H9 (cell line): Measurements from ENCODE around the gene LIF. TPM values are rescaled to one million over a fixed set of nuclear protein-coding genes. Genes with fewer than 3 reads are reported as not detected.

Source experiments
- DNase-seq: peaks from one replicate; pipeline ENCODE4 v3.0.0-alpha.2; 2017
- H2AFZ ChIP-seq: one replicate; pipeline ENCODE4 v1.6.1; 2013; ENCODE audit warnings: mild to moderate bottlenecking, low read length, control low read depth, moderate library complexity
- H2AK5ac ChIP-seq: 2 replicates; pipeline ENCODE4 v1.6.1; 2013; ENCODE audit warnings: low read length, control low read depth, mixed read lengths; ENCODE audit not compliant: insufficient read length
- H2BK120ac ChIP-seq: one replicate; pipeline ENCODE4 v1.6.1; 2013; ENCODE audit warnings: low read depth, mild to moderate bottlenecking, low read length, control low read depth, inconsistent platforms; ENCODE audit not compliant: poor library complexity, severe bottlenecking
- H2BK12ac ChIP-seq: 2 replicates; pipeline ENCODE4 v1.6.1; 2013; ENCODE audit warnings: low read length, control low read depth, mixed read lengths, low read depth; ENCODE audit not compliant: insufficient read length
- H2BK15ac ChIP-seq: 2 replicates; pipeline ENCODE4 v1.6.1; 2013; ENCODE audit warnings: low read depth, low read length, control low read depth
- H2BK20ac ChIP-seq: one replicate; pipeline ENCODE4 v1.6.1; 2013; ENCODE audit warnings: low read depth, mild to moderate bottlenecking, low read length, control low read depth, inconsistent platforms; ENCODE audit not compliant: poor library complexity, severe bottlenecking
- H2BK5ac ChIP-seq: 2 replicates; pipeline ENCODE4 v1.6.1; 2013; ENCODE audit warnings: low read length, control low read depth, mixed read lengths; ENCODE audit not compliant: insufficient read length
- H3K14ac ChIP-seq: 2 replicates; pipeline ENCODE4 v1.6.1; 2013; ENCODE audit warnings: low read length, control low read depth; ENCODE audit not compliant: insufficient read depth
- H3K18ac ChIP-seq: 2 replicates; pipeline ENCODE4 v1.6.1; 2013; ENCODE audit warnings: low read depth, mild to moderate bottlenecking, mixed read lengths, low read length, control low read depth; ENCODE audit not compliant: insufficient read length
- H3K23ac ChIP-seq: 2 replicates; pipeline ENCODE4 v1.6.1; 2013; ENCODE audit warnings: low read length, control low read depth, mixed read lengths, low read depth; ENCODE audit not compliant: insufficient read length
- H3K23me2 ChIP-seq: 2 replicates; pipeline ENCODE4 v1.6.1; 2013; ENCODE audit warnings: low read depth, mild to moderate bottlenecking, mixed read lengths, low read length, control low read depth; ENCODE audit not compliant: insufficient read length, poor library complexity, severe bottlenecking
- H3K27ac ChIP-seq: 2 replicates; pipeline ENCODE4 v1.5.1; 2013; ENCODE audit warnings: low read length, control low read depth, mixed read lengths, low read depth; ENCODE audit not compliant: insufficient read length
- H3K27me3 ChIP-seq: 2 replicates; pipeline ENCODE4 v1.6.1; 2013; ENCODE audit warnings: low read length, control low read depth, inconsistent platforms; ENCODE audit not compliant: insufficient read depth
- H3K4ac ChIP-seq: 2 replicates; pipeline ENCODE4 v1.6.1; 2013; ENCODE audit warnings: low read depth, mild to moderate bottlenecking, control low read depth, inconsistent platforms, low read length, moderate library complexity
- H3K4me1 ChIP-seq: 2 replicates; pipeline ENCODE4 v1.6.1; 2013; ENCODE audit warnings: low read length, control low read depth, inconsistent platforms; ENCODE audit not compliant: insufficient read depth
- H3K4me2 ChIP-seq: 2 replicates; pipeline ENCODE4 v1.6.1; 2013; ENCODE audit warnings: low read length, control low read depth, mixed read lengths; ENCODE audit not compliant: insufficient read length, insufficient read depth
- H3K56ac ChIP-seq: 2 replicates; pipeline ENCODE4 v1.6.1; 2013; ENCODE audit warnings: low read depth, mild to moderate bottlenecking, mixed read lengths, low read length, control low read depth; ENCODE audit not compliant: insufficient read length
- H3K79me1 ChIP-seq: 2 replicates; pipeline ENCODE4 v1.6.1; 2013; ENCODE audit warnings: low read depth, mild to moderate bottlenecking, moderate library complexity, low read length, control low read depth, inconsistent platforms; ENCODE audit not compliant: insufficient read depth, poor library complexity, severe bottlenecking
- H3K79me2 ChIP-seq: 2 replicates; pipeline ENCODE4 v1.6.1; 2013; ENCODE audit warnings: low read length, control low read depth, inconsistent platforms; ENCODE audit not compliant: insufficient read depth
- H3K9ac ChIP-seq: 2 replicates; pipeline ENCODE4 v1.6.1; 2013; ENCODE audit warnings: low read length, control low read depth, mixed read lengths; ENCODE audit not compliant: insufficient read length; ENCODE audit errors: extremely low read depth
- H3K9me3 ChIP-seq: one replicate; pipeline ENCODE4 v1.6.1; 2013; ENCODE audit warnings: low read depth, low read length, inconsistent platforms; ENCODE audit not compliant: control insufficient read depth
- H3T11ph ChIP-seq: one replicate; pipeline ENCODE4 v1.6.1; 2013; ENCODE audit warnings: mild to moderate bottlenecking, low read length, control low read depth, inconsistent platforms
- H4K20me1 ChIP-seq: one replicate; pipeline ENCODE4 v1.6.1; 2013; ENCODE audit not compliant: control insufficient read depth, insufficient read length, insufficient read depth
- H4K5ac ChIP-seq: 2 replicates; pipeline ENCODE4 v1.6.1; 2013; ENCODE audit warnings: low read depth, mild to moderate bottlenecking, mixed read lengths, low read length, control low read depth; ENCODE audit not compliant: insufficient read length
- H4K8ac ChIP-seq: replicated peaks from 2 replicates; pipeline ENCODE4 v1.6.1; 2013; ENCODE audit warnings: low read length, control low read depth, mixed read lengths, low read depth; ENCODE audit not compliant: insufficient read length
- H4K91ac ChIP-seq: 2 replicates; pipeline ENCODE4 v1.6.1; 2013; ENCODE audit warnings: low read depth, mild to moderate bottlenecking, moderate library complexity, mixed read lengths, low read length, control low read depth; ENCODE audit not compliant: insufficient read length
- H3K27ac Mint-ChIP-seq, 3 experiments: 2 replicates in 2 of 3; 3 replicates in 1 of 3; pipeline ENCODE4 v1.8.0; 2020 to 2021; ENCODE audit warnings: mixed read lengths in 3 of 3, mild to moderate bottlenecking in 1 of 3, moderate library complexity in 1 of 3
- H3K27me3 Mint-ChIP-seq: 2 replicates; pipeline ENCODE4 v1.8.0; 2021; ENCODE audit warnings: low read depth, mild to moderate bottlenecking, moderate library complexity, mixed read lengths
- H3K36me3 Mint-ChIP-seq, 3 experiments: 2 replicates in 2 of 3; 3 replicates in 1 of 3; pipeline ENCODE4 v1.8.0; 2020 to 2021; ENCODE audit warnings: low read depth in 3 of 3, mixed read lengths in 3 of 3; ENCODE audit not compliant: insufficient read depth in 1 of 3
- H3K4me1 Mint-ChIP-seq, 2 experiments: 2 replicates each; pipeline ENCODE4 v1.8.0; 2020; ENCODE audit warnings: mixed read lengths in 2 of 2
- H3K4me3 Mint-ChIP-seq, 2 experiments: 2 replicates in 1 of 2; 3 replicates in 1 of 2; pipeline ENCODE4 v1.8.0; 2020 to 2021; ENCODE audit warnings: mild to moderate bottlenecking in 2 of 2, mixed read lengths in 2 of 2, moderate library complexity in 1 of 2
- H3K9me3 Mint-ChIP-seq, 2 experiments: 2 replicates in 1 of 2; 3 replicates in 1 of 2; pipeline ENCODE4 v1.8.0; 2020; ENCODE audit warnings: mild to moderate bottlenecking in 2 of 2, mixed read lengths in 2 of 2, moderate library complexity in 1 of 2
- CTCF ChIP-seq: fragments of 200-600 bp; sonication (generic); conservative IDR thresholded peaks from 3 replicates; pipeline ENCODE4 v1.8.0; 2021; ENCODE audit warnings: antibody characterized with exemption, mild to moderate bottlenecking
- WGBS: extraction: QIAGEN DNeasy Blood & Tissue Kit; methylation state at CpG from one replicate; pipeline ENCODE4 v1.1.7; 2013; ENCODE audit warnings: missing lambda C conversion rate, low lambda C conversion rate, mixed read lengths; ENCODE audit not compliant: insufficient read length; ENCODE audit errors: extremely low coverage; 5-methylcytosine and 5-hydroxymethylcytosine counted together
- total RNA-seq: library from RNA; stranded (reverse); gene quantifications from 2 replicates; pipeline ENCODE4 v1.2.1, GENCODE V29; 2021

Gene LIF
- total RNA-seq, 1 experiment from 2014 or later = 6.1 TPM

- Histone ChIP-seq H4K5ac (no peak overlapping the region), H3K4me1 (peaks cover 13% of the 10 kb centered on the region), H3K27me3 (no peaks in the 10 kb centered on the region), H3K56ac (no peak overlapping the region), H3K4ac (no peak overlapping the region), H3K79me2 (no peaks in the 10 kb centered on the region), H4K8ac (no peak overlapping the region), H3K14ac (no peak overlapping the region), H3T11ph (no peak overlapping the region), H3K18ac (no peak overlapping the region), H3K23me2 (no peaks in the 10 kb centered on the region), H2BK12ac (no peak overlapping the region), H3K79me1 (no peaks in the 10 kb centered on the region), H2BK120ac (no peak overlapping the region), H3K27ac (no peak overlapping the region), H2BK20ac (no peak overlapping the region), H4K91ac (no peak overlapping the region), H4K20me1 (no peaks in the 10 kb centered on the region), H2AFZ (no peak overlapping the region), H3K23ac (no peak overlapping the region), H2AK5ac (no peak overlapping the region), H3K9ac (no peak overlapping the region), H2BK15ac (no peak overlapping the region), H3K9me3 (no peaks in the 10 kb centered on the region), H2BK5ac (no peak overlapping the region), H3K4me2 (no peak overlapping the region)
- H3K36me3 Mint-ChIP-seq = no peaks in the 10 kb centered on the region
- DNase-seq = no peak
- H3K4me1 Mint-ChIP-seq = peaks cover 46 to 57% of the 10 kb centered on the region in 2 experiments
- H3K4me3 Mint-ChIP-seq = no peak overlapping the region
- no CpG with 5 or more reads among the region's 6 CpGs for WGBS
- H3K27me3 Mint-ChIP-seq = peaks cover 13% of the 10 kb centered on the region
- H3K9me3 Mint-ChIP-seq = peaks cover 0 to 2% of the 10 kb centered on the region in 2 experiments; a peak in 1 of 5 replicates
- no peak overlapping the region for H3K27ac Mint-ChIP-seq
- no peak for TF ChIP-seq CTCF
Observed at GRCh38 chr22:30233582-30233981, 13.0 kb downstream of the LIF start.
